Stimulated activated CD8-positive, alpha-beta memory T cell treated with anti-CD3 and anti-CD28 coated beads, Interleukin-2, amount 100 ng/mL, for 48 hours (primary cell): ENCODE measurements around the gene ICAM1.

Source experiments
- DNase-seq, 2 donors: peaks; one replicate each; pipeline ENCODE4 v3.0.0-alpha.2; 2020; ENCODE audit warnings: low read depth in 2 of 2

The ICAM1 gene

DNA sequence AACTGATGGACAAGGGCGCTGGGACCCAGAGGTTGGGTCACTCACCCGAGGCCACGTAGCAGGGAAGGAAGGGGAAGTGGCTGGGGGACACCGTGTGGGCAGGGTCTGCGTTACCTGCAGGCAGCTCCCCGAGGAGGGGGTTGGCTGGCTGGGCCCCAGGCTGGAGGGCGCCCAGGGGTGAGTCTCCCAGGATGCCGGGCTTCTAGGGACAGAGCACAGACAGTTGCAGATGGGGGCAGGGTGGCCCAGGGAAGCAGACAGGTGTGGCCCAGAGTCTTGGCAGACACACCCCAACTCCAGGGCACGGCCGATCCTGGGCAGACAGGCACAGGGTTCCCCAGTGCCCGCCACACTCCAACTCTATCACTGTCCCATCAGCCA is 50.5 kb downstream of the ICAM1 start:
- no peak for DNase-seq

- no peak for DNase-seq
Measured at GRCh38 chr19:10321874-10322835, 51.2 kb downstream of the ICAM1 start.

DNA sequence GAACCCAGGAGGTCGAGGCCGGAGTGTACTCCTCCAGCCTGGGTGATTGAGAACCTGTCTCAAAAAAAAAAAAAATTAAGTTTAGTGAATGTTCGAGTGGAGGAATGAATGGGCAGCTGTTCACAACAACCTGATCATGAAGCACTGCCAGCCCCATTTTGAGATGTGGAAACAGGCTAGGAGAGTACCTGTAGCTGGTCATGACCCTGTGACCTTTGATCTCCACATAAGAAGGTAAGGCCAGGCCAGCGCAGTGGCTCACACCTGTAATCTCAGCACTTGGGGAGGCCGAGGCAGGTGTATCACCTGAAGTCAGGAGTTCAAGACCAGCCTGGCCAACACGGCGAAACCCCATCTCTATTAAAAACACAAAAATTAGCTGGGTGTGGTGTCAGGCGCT is 54.8 kb downstream of the ICAM1 start:
- DNase-seq, result no peak

GRCh38 chr19:10327793-10328192 is 56.9 kb downstream of the ICAM1 start:
- no peak for DNase-seq

DNA sequence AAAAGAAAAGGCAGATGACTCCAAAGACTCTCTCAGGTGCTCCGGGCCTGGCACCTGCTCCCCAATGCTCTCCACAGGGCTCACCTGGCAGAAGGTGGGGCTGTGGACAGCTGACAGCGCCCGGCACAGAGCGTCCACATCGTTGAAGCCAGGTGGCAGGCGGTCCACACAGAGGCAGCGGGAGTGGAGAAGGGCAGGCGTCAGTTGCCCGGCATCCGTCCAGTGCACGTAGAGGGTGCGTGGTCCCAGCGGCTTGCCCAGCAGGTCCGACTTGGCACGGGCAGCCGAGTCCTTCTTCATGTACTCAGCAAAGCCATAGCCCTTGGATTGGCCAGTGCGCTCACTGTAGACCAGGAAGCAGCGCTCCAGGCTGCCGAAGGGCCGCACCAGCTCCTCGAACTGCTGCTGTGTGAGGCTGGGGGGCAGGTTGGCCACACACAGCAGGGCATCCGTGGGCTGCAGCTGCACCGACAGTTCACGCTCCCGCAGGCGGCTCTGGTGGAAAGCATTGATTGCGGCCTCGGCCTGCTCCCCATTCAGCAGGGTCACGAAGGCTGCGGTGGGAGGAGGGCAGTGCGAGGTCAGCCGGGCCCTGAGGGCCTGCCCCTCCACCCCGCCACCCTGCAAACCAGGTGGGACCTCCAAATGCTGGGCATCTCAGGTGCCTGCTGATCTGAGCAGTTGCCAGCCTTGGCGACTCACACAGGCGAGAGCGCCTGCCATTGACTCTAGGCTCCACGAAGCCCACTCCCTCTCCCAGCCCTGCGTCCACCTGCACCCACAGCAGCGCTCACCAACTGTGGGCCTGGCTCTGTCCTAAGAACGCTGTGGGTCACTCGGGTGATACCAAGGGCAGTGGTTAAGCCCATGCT is 57.9 kb downstream of the ICAM1 start:
- no peak for DNase-seq

GRCh38 chr19:10329555-10329954 is 58.6 kb downstream of the ICAM1 start:
- no peak for DNase-seq

- no peak for DNase-seq
Measured at GRCh38 chr19:10332158-10332964, 61.4 kb downstream of the ICAM1 start.

DNA sequence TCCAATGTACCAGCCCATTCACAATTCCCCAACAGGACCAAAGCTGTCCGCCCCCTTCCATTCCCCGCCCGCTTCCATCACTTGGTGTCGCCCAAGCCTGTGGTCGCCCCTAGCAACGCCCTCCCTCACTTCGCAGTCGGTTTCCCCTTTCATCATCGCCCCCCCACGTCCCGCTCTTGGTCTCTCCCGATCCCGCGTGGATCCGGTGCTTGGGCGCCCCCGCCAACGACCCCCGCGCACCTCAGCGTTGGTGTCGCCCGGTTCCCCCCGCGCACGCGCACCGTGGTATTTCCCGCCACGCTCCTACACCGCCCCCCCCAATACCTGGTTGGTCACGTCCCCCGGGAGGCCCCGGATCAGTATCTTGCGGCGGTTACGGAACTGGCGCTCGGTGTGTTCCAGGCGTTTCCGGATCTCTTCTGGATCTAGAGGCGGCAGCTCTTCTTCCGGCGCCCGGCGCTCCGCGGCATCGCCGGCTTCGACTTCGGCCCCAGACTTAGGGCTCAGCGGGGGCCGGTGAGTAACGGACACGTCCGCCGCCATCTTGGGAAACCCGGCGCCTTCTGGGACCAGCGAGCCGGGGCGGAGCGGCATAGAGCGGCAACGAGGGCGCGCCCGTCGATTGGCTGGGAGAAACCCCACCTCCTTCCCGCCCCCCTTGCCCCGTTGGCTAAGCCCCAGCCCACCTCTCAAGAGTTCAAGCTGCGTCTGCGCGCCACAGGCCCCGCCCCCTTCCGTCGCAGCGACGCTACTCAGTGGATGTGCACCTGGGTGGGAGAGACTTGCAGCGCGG is 62.2 kb downstream of the ICAM1 start, which contains the start of gene RAVER1:
Gene RAVER1, minus strand, starts transcription at position 565 of the 793 bp plus-strand sequence. Its CDS starts 22 bp downstream, at position 543.
- peak; percentile 98 for DNase-seq

DNA sequence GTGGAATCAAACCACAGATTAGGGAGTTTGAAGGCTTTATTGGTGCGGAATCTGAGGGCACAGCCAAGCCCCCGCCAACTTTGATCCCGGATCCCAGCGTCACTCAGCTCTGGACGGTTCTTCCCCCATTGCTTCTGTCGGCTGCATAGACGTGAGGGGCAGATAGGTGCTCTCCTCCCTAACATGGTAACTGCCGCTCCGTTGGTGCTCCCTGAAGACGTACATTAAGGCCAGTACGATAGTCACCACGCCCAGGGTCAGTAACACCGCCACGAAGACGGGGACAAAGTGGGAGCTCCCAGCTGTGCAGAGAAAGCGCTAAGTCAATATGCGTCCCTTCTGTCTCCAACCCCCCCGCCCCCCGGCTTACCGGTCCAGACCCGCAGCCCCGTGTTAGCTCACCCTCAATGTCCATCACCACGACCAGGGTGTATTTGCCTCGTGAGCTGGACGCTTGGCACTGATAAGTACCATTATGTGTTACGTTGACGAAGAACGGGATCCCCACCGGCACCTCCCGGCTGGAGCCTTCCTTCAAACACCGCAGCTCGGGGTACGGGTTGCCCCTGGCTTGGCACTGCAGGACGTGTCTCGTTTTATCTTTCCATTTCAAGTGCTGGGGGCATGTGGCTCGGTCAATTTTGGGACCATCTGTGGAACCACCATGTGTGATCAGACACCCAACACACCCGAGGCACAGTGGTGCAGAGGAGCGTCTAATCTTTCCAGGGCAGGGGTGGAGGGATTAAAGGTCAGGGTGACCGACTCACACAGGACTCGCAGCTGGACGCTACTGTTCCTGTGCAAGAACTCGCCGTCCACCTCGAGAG is 63.1 kb downstream of the ICAM1 start:
- no peak for DNase-seq

GRCh38 chr19:10334588-10335351 is 63.9 kb downstream of the ICAM1 start:
- peak; percentile 52 to 64 for DNase-seq

- no peak for DNase-seq
Measured at GRCh38 chr19:10335352-10335985, 64.5 kb downstream of the ICAM1 start.
